HepG2 (cell line): ENCODE results near the gene RSF1. TPM values are rescaled to one million over a fixed set of nuclear protein-coding genes. Genes with fewer than 3 reads are reported as not detected.

Source experiments
- NR2F2 ChIP-seq: IDR thresholded peaks from 2 replicates; pipeline ENCODE4 v1.6.1; 2012; ENCODE audit warnings: low read depth, inconsistent platforms, borderline replicate concordance
- PHF5A ChIP-seq: IDR thresholded peaks from one replicate; pipeline ENCODE4 v1.6.1; 2018; ENCODE audit warnings: low read depth, missing genetic modification reagents; ENCODE audit not compliant: unreplicated experiment
- ZNF44 ChIP-seq: sonication (generic); formaldehyde crosslinking; IDR thresholded peaks from 2 replicates; pipeline ENCODE4 v1.5.1; 2020; ENCODE audit warnings: mild to moderate bottlenecking, missing genetic modification reagents
- ZNF704 ChIP-seq: sonication (generic); formaldehyde crosslinking; IDR thresholded peaks from 2 replicates; pipeline ENCODE4 v1.8.1; 2023; ENCODE audit warnings: mild to moderate bottlenecking, inconsistent platforms, moderate library complexity, missing genetic modification reagents, borderline replicate concordance
- polyA plus RNA-seq, 8 experiments: library from polyadenylated mRNA; depleted of rRNA in 3 of 8; stranded (reverse) in 7 of 8; unstranded in 1 of 8; fragments of >200 nt; fragmentation: Illumina TruSeq in 4 of 8; extraction: Trizol in 4 of 8; gene quantifications; 2 replicates each; pipeline versions ENCODE4 v1.2.1 to v1.2.3, GENCODE V29; 2011 to 2016; ENCODE audit warnings: low read depth in 4 of 8, missing spikeins in 1 of 8, mixed read lengths in 1 of 8; ENCODE audit not compliant: insufficient read depth in 1 of 8
- total RNA-seq, 5 experiments: library from RNA; depleted of rRNA; stranded (reverse); fragments of >200 nt; fragmentation: Illumina TruSeq; extraction: Trizol; gene quantifications; 2 replicates each; pipeline ENCODE4 v1.2.3, GENCODE V29; 2016; ENCODE audit warnings: low read depth in 1 of 5
- TF ChIP-seq, protein P1 (sequence below), 2 experiments: sonication (generic) in 1 of 2; formaldehyde crosslinking in 1 of 2; IDR thresholded peaks; 2 replicates each; pipeline versions ENCODE4 v1.4.0 to v1.6.1; 2016 to 2020; ENCODE audit warnings: borderline replicate concordance in 1 of 2, low read depth in 1 of 2, mild to moderate bottlenecking in 1 of 2, missing genetic modification reagents in 1 of 2
- TF ChIP-seq, protein P2 (sequence below): sonication (generic); formaldehyde crosslinking; IDR thresholded peaks from 2 replicates; pipeline ENCODE4 v1.4.0; 2020; ENCODE audit warnings: missing genetic modification reagents, mild to moderate bottlenecking, borderline replicate concordance

The RSF1 gene
- total and polyA plus RNA-seq, 2 of the 13 experiments (the other 11 are each of a cell fraction or from before 2014, with no cell fraction given): 15.5 to 33.1 TPM

DNA sequence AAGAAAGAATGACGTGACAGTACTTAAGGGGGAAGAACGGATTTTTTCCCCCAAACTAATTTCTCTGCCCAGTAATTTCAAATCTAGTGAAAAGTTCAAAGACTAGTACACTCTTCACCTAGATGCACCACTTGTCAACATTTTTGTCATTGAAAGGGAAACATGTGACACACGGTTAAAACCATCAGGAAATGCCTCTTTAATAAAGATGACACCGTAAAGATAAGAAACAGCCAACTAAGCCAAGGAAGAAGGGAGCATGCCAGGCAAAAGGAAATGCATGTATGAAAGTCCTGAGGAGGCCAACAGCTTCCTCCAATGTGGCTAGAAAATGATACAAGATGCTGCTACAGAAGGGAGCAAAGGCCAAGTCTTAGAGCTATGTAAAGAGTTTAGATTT, 49.4 kb downstream of the RSF1 start (continued):
- TF ChIP-seq, protein P1, sequence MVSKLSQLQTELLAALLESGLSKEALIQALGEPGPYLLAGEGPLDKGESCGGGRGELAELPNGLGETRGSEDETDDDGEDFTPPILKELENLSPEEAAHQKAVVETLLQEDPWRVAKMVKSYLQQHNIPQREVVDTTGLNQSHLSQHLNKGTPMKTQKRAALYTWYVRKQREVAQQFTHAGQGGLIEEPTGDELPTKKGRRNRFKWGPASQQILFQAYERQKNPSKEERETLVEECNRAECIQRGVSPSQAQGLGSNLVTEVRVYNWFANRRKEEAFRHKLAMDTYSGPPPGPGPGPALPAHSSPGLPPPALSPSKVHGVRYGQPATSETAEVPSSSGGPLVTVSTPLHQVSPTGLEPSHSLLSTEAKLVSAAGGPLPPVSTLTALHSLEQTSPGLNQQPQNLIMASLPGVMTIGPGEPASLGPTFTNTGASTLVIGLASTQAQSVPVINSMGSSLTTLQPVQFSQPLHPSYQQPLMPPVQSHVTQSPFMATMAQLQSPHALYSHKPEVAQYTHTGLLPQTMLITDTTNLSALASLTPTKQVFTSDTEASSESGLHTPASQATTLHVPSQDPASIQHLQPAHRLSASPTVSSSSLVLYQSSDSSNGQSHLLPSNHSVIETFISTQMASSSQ (IDR thresholded peaks at IDR 0.05; ENCODE audit: low read depth): no peak
- TF ChIP-seq, protein P1 (CRISPR knock-in tag; IDR thresholded peaks at IDR 0.05; ENCODE audit: borderline replicate concordance): no peak
- no peak for TF ChIP-seq NR2F2
- TF ChIP-seq, protein P2, sequence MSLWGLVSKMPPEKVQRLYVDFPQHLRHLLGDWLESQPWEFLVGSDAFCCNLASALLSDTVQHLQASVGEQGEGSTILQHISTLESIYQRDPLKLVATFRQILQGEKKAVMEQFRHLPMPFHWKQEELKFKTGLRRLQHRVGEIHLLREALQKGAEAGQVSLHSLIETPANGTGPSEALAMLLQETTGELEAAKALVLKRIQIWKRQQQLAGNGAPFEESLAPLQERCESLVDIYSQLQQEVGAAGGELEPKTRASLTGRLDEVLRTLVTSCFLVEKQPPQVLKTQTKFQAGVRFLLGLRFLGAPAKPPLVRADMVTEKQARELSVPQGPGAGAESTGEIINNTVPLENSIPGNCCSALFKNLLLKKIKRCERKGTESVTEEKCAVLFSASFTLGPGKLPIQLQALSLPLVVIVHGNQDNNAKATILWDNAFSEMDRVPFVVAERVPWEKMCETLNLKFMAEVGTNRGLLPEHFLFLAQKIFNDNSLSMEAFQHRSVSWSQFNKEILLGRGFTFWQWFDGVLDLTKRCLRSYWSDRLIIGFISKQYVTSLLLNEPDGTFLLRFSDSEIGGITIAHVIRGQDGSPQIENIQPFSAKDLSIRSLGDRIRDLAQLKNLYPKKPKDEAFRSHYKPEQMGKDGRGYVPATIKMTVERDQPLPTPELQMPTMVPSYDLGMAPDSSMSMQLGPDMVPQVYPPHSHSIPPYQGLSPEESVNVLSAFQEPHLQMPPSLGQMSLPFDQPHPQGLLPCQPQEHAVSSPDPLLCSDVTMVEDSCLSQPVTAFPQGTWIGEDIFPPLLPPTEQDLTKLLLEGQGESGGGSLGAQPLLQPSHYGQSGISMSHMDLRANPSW (CRISPR knock-in tag): no peak
- no peak for TF ChIP-seq PHF5A
- TF ChIP-seq ZNF44 (CRISPR knock-in tag): no peak
- no peak for TF ChIP-seq ZNF704
- TF ChIP-seq, all 625 proteins: peak for 0
